ENCODE results near the gene ZNF687.
"Not testable (repeated sequence)": the region's sequence is repeated elsewhere in the genome, so short reads cannot be mapped to it uniquely, and the experiment has no call there.

The ZNF687 gene, protein sequence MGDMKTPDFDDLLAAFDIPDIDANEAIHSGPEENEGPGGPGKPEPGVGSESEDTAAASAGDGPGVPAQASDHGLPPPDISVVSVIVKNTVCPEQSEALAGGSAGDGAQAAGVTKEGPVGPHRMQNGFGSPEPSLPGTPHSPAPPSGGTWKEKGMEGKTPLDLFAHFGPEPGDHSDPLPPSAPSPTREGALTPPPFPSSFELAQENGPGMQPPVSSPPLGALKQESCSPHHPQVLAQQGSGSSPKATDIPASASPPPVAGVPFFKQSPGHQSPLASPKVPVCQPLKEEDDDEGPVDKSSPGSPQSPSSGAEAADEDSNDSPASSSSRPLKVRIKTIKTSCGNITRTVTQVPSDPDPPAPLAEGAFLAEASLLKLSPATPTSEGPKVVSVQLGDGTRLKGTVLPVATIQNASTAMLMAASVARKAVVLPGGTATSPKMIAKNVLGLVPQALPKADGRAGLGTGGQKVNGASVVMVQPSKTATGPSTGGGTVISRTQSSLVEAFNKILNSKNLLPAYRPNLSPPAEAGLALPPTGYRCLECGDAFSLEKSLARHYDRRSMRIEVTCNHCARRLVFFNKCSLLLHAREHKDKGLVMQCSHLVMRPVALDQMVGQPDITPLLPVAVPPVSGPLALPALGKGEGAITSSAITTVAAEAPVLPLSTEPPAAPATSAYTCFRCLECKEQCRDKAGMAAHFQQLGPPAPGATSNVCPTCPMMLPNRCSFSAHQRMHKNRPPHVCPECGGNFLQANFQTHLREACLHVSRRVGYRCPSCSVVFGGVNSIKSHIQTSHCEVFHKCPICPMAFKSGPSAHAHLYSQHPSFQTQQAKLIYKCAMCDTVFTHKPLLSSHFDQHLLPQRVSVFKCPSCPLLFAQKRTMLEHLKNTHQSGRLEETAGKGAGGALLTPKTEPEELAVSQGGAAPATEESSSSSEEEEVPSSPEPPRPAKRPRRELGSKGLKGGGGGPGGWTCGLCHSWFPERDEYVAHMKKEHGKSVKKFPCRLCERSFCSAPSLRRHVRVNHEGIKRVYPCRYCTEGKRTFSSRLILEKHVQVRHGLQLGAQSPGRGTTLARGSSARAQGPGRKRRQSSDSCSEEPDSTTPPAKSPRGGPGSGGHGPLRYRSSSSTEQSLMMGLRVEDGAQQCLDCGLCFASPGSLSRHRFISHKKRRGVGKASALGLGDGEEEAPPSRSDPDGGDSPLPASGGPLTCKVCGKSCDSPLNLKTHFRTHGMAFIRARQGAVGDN

GRCh38 chr1:151281969-151282882 lies at the start of gene ZNF687:
TSS of gene ZNF687 (plus strand) at chr1:151282299. CDS start at chr1:151286292, 3,993 bp downstream.
- peak; percentile 99 for DNase-seq

GRCh38 chr1:151235235-151235634 lies 46.9 kb upstream of the ZNF687 start:
- DNase-seq: no peak

DNA sequence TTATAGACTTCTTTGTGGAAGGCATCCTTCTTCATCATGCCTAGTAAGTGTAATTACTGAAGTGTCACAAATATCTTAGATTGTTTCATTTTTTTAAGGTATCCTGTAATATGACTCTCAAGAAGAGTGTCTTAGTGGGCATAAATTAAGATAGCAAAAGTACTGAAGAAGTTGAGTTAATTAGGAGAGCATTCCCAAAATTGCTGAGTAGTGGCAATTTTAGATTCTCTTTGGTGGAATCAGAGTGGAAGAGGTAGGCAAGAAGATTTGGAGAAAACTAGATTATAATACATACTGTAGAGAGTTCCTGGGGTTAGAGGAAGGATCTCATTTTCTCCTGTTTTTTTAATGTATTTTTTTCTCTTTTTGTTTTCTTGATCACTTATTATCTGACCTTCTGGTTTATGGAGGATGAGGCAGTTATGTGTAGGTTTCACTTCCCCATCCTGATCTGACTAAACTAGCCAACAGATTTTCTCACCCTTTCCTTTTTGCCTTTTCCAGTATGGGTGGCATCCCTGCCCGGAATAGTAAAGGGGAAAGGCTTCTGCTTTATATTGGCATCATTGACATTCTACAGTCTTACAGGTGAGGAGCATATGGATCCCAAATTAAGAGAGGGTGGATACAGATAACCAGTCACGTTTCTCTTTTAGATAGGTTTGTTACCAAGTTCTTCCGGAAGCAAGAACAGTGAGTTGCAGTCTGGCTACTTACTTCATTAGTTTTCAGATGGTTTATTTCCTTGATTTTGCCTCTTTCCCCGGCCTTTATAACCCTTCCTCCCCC lies 44.2 kb upstream of the ZNF687 start:
- DNase-seq: no peak

DNA sequence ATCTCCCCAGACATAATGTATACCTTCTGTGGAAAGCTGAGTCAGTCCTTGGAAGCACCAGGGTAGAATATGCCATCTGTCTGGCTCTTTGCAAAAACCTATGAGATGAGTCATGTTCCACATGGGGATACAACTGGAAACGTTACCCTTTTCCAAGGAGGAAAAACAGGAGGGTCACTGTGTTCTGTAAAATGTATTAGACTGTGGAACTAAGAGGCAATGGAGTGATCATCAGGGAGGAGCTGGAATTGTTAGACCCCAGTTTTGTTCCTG lies 43.7 kb upstream of the ZNF687 start:
- no peak for DNase-seq

- DNase-seq: no peak
Measured at GRCh38 chr1:151242442-151242841, 39.7 kb upstream of the ZNF687 start.

GRCh38 chr1:151243683-151244216 lies 38.3 kb upstream of the ZNF687 start:
- no peak for DNase-seq

DNA sequence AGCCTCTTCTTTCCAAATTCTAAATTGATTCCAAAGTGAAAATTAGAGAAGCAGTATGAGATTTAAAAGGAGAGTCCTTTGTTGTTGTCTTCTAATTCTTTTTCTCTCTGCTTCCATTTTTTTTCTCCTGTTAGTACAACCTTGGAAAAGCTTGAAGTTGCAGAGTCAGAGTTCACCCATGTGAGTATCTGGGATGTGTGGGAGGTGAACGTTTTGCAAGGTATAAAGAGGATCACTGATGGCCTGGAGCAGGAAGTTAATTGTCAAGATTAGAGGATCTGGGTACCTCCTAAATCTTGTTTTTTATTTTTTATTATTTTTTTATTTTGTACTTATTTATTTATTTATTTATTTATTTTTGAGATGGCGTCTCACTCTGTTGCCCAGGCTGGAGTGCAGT lies 35.3 kb upstream of the ZNF687 start:
- no peak for DNase-seq

DNA sequence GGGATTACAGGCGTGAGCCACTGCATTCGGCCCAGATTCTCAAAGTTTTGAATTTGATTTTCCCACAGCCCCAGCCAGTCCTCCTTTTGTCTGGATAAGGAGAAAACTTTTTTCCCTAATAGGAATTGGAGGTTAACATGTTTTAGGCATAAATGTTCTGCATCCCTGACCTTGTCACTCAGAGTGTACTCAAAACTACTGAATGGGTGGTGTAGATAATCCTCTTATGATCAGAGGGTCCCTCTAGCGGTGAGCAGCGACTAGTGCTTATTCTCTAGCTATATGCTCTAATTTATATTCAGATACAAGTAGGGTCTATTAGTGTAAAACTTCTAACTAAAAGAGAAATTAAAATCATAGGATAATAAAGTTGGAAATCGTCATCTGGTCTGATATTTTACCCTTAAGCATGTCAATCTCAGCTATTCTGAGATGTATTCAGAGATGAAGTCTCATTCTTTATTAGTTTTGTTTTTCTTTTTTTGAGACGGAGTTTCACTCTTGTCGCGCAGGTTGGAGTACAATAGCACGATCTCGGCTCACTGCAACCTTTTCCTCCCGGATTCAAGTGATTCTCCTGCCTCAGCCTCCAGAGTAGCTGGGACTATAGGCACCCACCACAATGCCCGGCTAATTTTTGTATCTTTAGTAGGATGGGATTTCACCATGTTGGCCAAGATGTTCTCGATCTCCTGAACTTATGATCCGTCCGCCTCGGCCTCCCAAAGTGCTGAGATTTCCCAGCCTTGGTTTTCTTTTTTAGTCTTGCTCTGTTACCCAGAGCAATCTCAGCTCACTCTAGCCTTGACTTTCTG lies 30.2 kb upstream of the ZNF687 start:
- DNase-seq: peak; percentile 81

DNA sequence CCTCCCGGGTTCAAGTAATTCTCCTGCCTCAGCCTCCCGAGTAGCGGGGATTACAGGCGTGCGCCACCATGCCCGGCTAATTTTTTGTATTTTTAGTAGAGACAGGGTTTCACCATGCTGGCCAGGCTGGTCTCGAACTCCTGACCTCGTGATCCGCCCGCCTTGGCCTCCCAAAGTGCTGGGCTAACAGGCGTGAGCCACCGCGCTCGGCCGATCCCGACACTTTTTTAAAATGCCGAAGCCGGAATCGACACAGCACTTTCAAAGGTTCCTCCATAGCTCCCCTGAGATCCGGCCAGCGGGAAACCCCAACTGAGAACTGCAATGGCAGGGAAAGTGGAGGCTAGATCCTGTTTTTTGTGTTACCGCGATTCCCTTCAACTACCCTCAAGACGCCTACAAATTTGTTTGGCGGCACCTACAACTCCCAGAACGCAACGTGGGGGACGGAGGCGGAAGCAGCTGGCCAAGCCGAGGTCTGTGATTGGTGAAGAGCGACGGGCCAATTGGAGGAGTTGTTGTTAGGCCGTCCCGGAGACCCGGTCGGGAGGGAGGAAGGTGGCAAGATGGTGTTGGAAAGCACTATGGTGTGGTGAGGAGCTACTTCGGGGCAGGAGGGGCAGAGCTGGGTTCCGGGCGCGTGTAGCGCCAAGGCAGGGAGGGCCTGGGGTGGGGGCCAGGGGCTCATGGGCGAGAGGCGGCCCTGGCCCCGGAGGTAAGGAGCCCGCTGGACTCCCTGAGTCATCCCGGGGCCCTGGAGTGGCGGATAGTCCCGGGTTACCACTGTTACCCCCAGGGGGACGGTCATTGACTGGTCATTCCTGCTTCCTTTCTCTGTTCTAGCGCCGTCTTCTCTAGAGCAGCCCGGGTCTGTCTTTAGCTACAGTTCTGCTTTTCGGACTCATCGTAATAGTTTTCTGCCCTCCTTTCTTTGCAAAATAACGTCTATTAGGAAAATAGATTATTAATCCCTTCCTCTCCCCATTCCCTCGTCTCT lies 27.6 kb upstream of the ZNF687 start, which contains the start of gene PSMD4:
Gene PSMD4 (plus strand): TSS at position 518 of the 997 bp plus-strand sequence. CDS start 49 bp downstream, at position 567.
- DNase-seq: peak; percentile 97

GRCh38 chr1:151255381-151255780 lies 26.7 kb upstream of the ZNF687 start:
- DNase-seq: peak; percentile 10

DNA sequence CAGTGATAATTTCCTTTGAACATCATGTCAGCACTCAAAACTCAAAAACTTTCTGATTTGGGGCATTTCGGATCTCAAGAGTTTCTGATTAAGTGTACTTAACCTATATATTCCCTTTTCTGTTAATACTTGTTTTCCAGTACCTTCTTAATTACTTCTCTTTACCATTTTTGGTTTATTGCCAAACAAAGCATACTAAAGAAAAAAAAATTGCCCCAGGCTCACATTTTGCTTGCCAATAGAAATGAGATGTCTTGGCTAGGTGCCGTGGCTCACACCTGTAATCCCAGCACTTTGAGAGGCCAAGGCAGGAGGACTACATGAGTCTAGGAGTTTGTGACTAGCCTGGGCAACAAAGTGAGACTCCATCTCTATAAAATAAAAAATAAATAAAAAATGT lies 22.7 kb upstream of the ZNF687 start:
- no peak for DNase-seq

GRCh38 chr1:151265446-151266236 lies 16.5 kb upstream of the ZNF687 start:
- no peak for DNase-seq

DNA sequence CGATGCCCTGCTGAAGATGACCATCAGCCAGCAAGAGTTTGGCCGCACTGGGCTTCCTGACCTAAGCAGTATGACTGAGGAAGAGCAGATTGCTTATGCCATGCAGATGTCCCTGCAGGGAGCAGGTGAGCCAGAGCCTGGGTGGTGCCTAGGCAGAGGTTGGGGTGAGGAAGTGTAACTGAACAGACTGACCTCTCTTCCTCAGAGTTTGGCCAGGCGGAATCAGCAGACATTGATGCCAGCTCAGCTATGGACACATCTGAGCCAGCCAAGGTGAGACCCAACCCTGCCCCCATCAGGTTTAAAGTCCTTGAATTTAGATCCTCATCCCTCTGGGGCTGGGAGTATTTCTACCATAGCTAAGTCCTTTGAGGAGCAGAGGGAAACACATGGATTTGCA lies 15.8 kb upstream of the ZNF687 start:
- DNase-seq: no peak

GRCh38 chr1:151266821-151267220 lies 15.3 kb upstream of the ZNF687 start:
- no peak for DNase-seq

- no peak for DNase-seq
Measured at GRCh38 chr1:151267760-151268159, 14.3 kb upstream of the ZNF687 start.

GRCh38 chr1:151273924-151274466 lies 8.1 kb upstream of the ZNF687 start:
- DNase-seq: no peak

DNA sequence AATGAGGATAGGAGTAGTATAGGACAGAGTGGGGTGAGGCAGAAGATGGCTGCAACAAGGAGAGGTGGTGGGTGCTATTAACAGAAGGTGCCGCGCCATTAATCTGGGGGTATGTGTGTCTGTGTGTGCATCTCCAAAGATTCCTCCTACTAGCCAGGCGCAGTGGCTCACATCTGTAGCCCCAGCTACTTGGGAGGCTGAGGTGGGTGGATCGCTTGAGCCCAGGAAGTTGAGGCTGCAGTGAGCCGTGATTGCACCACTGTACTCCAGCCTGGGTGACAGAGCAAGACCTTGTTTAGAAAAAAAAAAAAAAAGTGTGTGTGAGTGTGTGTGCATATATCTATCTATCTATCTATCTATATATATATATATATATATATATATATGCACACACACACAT lies 6.8 kb upstream of the ZNF687 start:
- not testable (repeated sequence) for DNase-seq

- no peak for DNase-seq
Measured at GRCh38 chr1:151277249-151277648, 4.8 kb upstream of the ZNF687 start.

All from CD4-positive, alpha-beta T cell treated with Interleukin-10 for 1 hour (primary cell).